Vagina (tissue), 2 donors: ENCODE data around the gene CHRM5. TPM values are rescaled to one million over a fixed set of nuclear protein-coding genes. Genes with fewer than 3 reads are reported as not detected.

Experiments used
- DNase-seq, 2 donors: peaks; one replicate each; pipeline ENCODE4 v3.0.0-alpha.2; 2017; ENCODE audit errors: extremely low spot score in 2 of 2
- H3K27ac ChIP-seq: fragments of 200-600 bp; sonication (generic); one replicate; pipeline ENCODE4 v1.5.1; 2019
- H3K27me3 ChIP-seq: fragments of 200-600 bp; sonication (generic); one replicate; pipeline ENCODE4 v1.5.1; 2019
- H3K36me3 ChIP-seq, 2 donors: fragments of 200-600 bp; sonication (generic); one replicate each; pipeline ENCODE4 v1.5.1; 2017 to 2019
- H3K4me1 ChIP-seq: fragments of 200-600 bp; sonication (generic); one replicate; pipeline ENCODE4 v1.5.1; 2019
- H3K4me3 ChIP-seq, 2 donors: fragments of 200-600 bp; sonication (generic); 1 replicate in 1 of 2; 2 replicates in 1 of 2; pipeline ENCODE4 v1.5.1; 2016 to 2019
- H3K9me3 ChIP-seq: fragments of 200-600 bp; sonication (generic); one replicate; pipeline ENCODE4 v1.5.1; 2019
- CTCF ChIP-seq, 3 experiments: fragments of 450-650 bp in 2 of 3; fragments of 200-600 bp in 1 of 3; sonication (generic) in 1 of 3; IDR thresholded peaks; one replicate each; pipeline ENCODE4 v1.5.1; 2017 to 2019; ENCODE audit warnings: antibody characterized with exemption in 3 of 3, mild to moderate bottlenecking in 2 of 3, moderate library complexity in 2 of 3
- POLR2A ChIP-seq, 2 donors: fragments of 450-650 bp; IDR thresholded peaks; one replicate each; pipeline ENCODE4 v1.6.1; 2017; ENCODE audit warnings: antibody characterized with exemption in 2 of 2, mild to moderate bottlenecking in 2 of 2, moderate library complexity in 2 of 2
- POLR2AphosphoS5 ChIP-seq, 2 donors: sonication (generic); formaldehyde crosslinking; IDR thresholded peaks; one replicate each; pipeline ENCODE4 v1.9.0; 2017; ENCODE audit warnings: antibody characterized with exemption in 2 of 2, mild to moderate bottlenecking in 2 of 2, low read depth in 1 of 2; ENCODE audit not compliant: insufficient read depth in 1 of 2
- intact Hi-C: fragments of 100-400 bp; cut with DNase I; formaldehyde crosslinking; loops from one replicate; pipeline ENCODE4 v1.15.1; 2023
- total RNA-seq: library from RNA; depleted of rRNA; stranded (reverse); fragments of >200 nt; gene quantifications from one replicate; pipeline ENCODE4 v1.2.3, GENCODE V29; 2016

The CHRM5 gene
- total RNA-seq, 1 donor from 2014 or later = not detected

GRCh38 chr15:34054081-34054707, 85.9 kb downstream of the CHRM5 start:
- intact Hi-C loops = no loop called here
- no peaks in the 10 kb centered on the region for H3K36me3 ChIP-seq
- no peak for TF ChIP-seq POLR2A (IDR thresholded peaks at IDR 0.05)
- no peak for TF ChIP-seq CTCF (IDR thresholded peaks at IDR 0.05)
- H3K4me1 ChIP-seq = no peaks in the 10 kb centered on the region
- DNase-seq = no peak
- H3K27ac ChIP-seq = no peak overlapping the region
- H3K9me3 ChIP-seq = peaks cover 6% of the 10 kb centered on the region
- H3K27me3 ChIP-seq = no peaks in the 10 kb centered on the region
- no peak overlapping the region for H3K4me3 ChIP-seq

DNA sequence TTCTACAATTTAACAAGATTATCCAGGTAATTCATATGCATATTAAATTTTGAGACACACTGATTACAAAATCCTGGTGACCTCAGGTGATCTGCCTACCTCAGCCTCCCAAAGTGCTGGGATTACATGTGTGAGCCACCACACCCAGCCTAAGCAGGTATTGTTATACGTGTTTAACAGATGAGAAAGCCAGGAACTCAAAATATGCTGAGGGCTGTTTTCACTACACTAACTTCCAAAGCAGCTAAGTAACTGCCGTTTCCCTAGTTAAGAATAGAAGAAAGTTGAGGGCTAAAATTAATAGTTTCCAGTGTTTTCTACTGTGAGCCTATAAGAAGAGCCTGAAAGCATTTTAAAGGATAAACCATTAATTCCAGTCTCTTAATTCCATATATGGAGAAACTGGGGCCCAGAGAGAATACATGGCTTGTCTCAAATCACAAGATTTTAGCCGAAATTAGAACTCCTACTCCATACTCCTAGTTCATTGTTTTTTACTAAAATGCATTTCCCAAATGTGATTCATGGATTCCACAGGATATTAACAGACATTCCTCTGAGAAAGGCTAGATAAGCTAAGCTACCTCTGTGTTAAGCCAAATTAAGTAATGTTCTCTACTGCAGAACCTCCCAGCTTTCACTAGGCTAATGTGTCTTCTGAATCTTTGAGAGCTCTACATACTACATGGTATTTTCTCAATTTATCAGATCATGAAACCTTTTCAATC, 87.7 kb downstream of the CHRM5 start:
- Histone ChIP-seq H3K27ac (no peak overlapping the region), H3K27me3 (no peaks in the 10 kb centered on the region), H3K9me3 (no peaks in the 10 kb centered on the region), H3K4me3 (no peak overlapping the region), H3K4me1 (no peaks in the 10 kb centered on the region), H3K36me3 (no peaks in the 10 kb centered on the region)
- intact Hi-C loops = no loop called here
- DNase-seq = no peak
- TF ChIP-seq POLR2AphosphoS5 (IDR thresholded peaks at IDR 0.05; ENCODE audit: insufficient read depth in 1 of 2, low read depth in 1 of 2) (no peak), POLR2A (IDR thresholded peaks at IDR 0.05) (no peak), CTCF (IDR thresholded peaks at IDR 0.05) (no peak)

DNA sequence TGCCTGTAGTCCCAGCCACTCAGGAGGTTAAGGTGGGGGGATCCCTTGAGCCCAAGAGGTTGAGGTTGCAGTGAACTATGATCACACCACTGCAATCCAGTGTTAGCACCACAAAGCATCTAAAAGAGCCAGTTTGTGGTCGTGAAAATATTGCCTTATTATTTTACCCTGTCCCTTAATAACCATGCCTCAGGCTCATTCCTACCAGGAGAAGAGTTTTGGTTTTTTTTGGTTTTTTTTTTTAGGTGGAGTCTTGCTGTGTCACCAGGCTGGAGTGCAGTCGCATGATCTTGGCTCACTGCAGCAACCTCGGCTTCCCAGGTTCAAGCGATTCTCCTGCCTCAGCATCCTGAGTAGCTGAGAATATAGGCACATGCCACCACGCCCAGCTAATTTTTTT, 88.6 kb downstream of the CHRM5 start:
- no peaks in the 10 kb centered on the region for H3K36me3 ChIP-seq
- H3K4me3 ChIP-seq = no peak overlapping the region
- no peak for DNase-seq
- H3K27ac ChIP-seq = no peak overlapping the region
- no peaks in the 10 kb centered on the region for H3K27me3 ChIP-seq
- TF ChIP-seq POLR2AphosphoS5 (IDR thresholded peaks at IDR 0.05; ENCODE audit: insufficient read depth in 1 of 2, low read depth in 1 of 2) = no peak
- H3K4me1 ChIP-seq = no peaks in the 10 kb centered on the region
- H3K9me3 ChIP-seq = no peaks in the 10 kb centered on the region
- intact Hi-C loops = no loop called here

- no peaks in the 10 kb centered on the region for H3K9me3 ChIP-seq
- H3K36me3 ChIP-seq = no peaks in the 10 kb centered on the region
- H3K4me1 ChIP-seq = no peaks in the 10 kb centered on the region
- no peak for DNase-seq
- no peak for TF ChIP-seq POLR2AphosphoS5 (IDR thresholded peaks at IDR 0.05; ENCODE audit: insufficient read depth in 1 of 2, low read depth in 1 of 2)
- no peak for TF ChIP-seq POLR2A (IDR thresholded peaks at IDR 0.05)
- no peak for TF ChIP-seq CTCF (IDR thresholded peaks at IDR 0.05)
- H3K27me3 ChIP-seq = no peaks in the 10 kb centered on the region
- no peak overlapping the region for H3K4me3 ChIP-seq
- intact Hi-C loops = no loop called here
- H3K27ac ChIP-seq = no peak overlapping the region
Observed at GRCh38 chr15:34059476-34059875, 91.2 kb downstream of the CHRM5 start.

- intact Hi-C loops = loop anchor here (5.0 kb wide), 1 partner anchor 152 kb away; the partner anchor contains the start of gene KATNBL1
- no peaks in the 10 kb centered on the region for H3K27me3 ChIP-seq
- no peak for TF ChIP-seq POLR2AphosphoS5 (IDR thresholded peaks at IDR 0.05; ENCODE audit: insufficient read depth in 1 of 2, low read depth in 1 of 2)
- TF ChIP-seq CTCF (IDR thresholded peaks at IDR 0.05) = no peak
- no peak for TF ChIP-seq POLR2A (IDR thresholded peaks at IDR 0.05)
- H3K9me3 ChIP-seq = no peaks in the 10 kb centered on the region
- H3K4me1 ChIP-seq = peaks cover 1% of the 10 kb centered on the region
- H3K36me3 ChIP-seq = no peaks in the 10 kb centered on the region
- H3K4me3 ChIP-seq = no peak overlapping the region
- no peak overlapping the region for H3K27ac ChIP-seq
- no peak for DNase-seq
Observed at GRCh38 chr15:34059946-34060345, 91.6 kb downstream of the CHRM5 start.
